Endothelial cell (in vitro differentiated cells): ENCODE measurements around the gene TBC1D16. TPM values are rescaled to one million over a fixed set of nuclear protein-coding genes. Genes with fewer than 3 reads are reported as not detected.

ENCODE experiments used
- DNase-seq: peaks from one replicate; pipeline ENCODE4 v3.0.0; 2021; ENCODE audit warnings: low spot score
- H3K27ac Mint-ChIP-seq: one replicate; pipeline ENCODE4 v1.8.0; 2021; ENCODE audit warnings: mixed read lengths, inconsistent platforms; ENCODE audit not compliant: unreplicated experiment
- H3K27me3 Mint-ChIP-seq: one replicate; pipeline ENCODE4 v1.8.0; 2021; ENCODE audit warnings: mild to moderate bottlenecking, moderate library complexity, mixed read lengths, inconsistent platforms; ENCODE audit not compliant: unreplicated experiment
- H3K36me3 Mint-ChIP-seq: one replicate; pipeline ENCODE4 v1.8.0; 2021; ENCODE audit warnings: mild to moderate bottlenecking, low read depth, mixed read lengths, inconsistent platforms; ENCODE audit not compliant: unreplicated experiment
- H3K4me1 Mint-ChIP-seq: one replicate; pipeline ENCODE4 v1.8.0; 2021; ENCODE audit warnings: mild to moderate bottlenecking, mixed read lengths, inconsistent platforms; ENCODE audit not compliant: unreplicated experiment
- H3K4me3 Mint-ChIP-seq: one replicate; pipeline ENCODE4 v1.8.0; 2021; ENCODE audit warnings: mild to moderate bottlenecking, mixed read lengths, inconsistent platforms; ENCODE audit not compliant: unreplicated experiment
- H3K9me3 Mint-ChIP-seq: one replicate; pipeline ENCODE4 v1.8.0; 2021; ENCODE audit warnings: mixed read lengths, inconsistent platforms; ENCODE audit not compliant: unreplicated experiment
- CTCF ChIP-seq: fragments of 200-600 bp; sonication (generic); IDR thresholded peaks from one replicate; pipeline ENCODE4 v1.5.0; 2021; ENCODE audit warnings: antibody characterized with exemption; ENCODE audit not compliant: unreplicated experiment
- total RNA-seq: library from RNA; stranded (reverse); fragmentation: NEBNext Ultra II Directional; extraction: Animal tissue kit (Norgen Biotek cat#: 25700); gene quantifications from one replicate; pipeline ENCODE4 v1.2.1, GENCODE V29; 2021; ENCODE audit not compliant: unreplicated experiment

Gene TBC1D16
- total RNA-seq, 1 donor from 2014 or later: 126 TPM

GRCh38 chr17:79937391-79938335 lies 98.0 kb downstream of the TBC1D16 start:
- H3K27ac Mint-ChIP-seq: no peak overlapping the region
- no peaks in the 10 kb centered on the region for H3K9me3 Mint-ChIP-seq
- TF ChIP-seq CTCF: no peak
- peaks cover 15% of the 10 kb centered on the region for H3K27me3 Mint-ChIP-seq
- no peak overlapping the region for H3K4me3 Mint-ChIP-seq
- DNase-seq: no peak
- peaks cover 11% of the 10 kb centered on the region for H3K36me3 Mint-ChIP-seq
- peaks cover 15% of the 10 kb centered on the region for H3K4me1 Mint-ChIP-seq

- peaks cover 11% of the 10 kb centered on the region for H3K36me3 Mint-ChIP-seq
- no peaks in the 10 kb centered on the region for H3K9me3 Mint-ChIP-seq
- no peak overlapping the region for H3K27ac Mint-ChIP-seq
- TF ChIP-seq CTCF: no peak
- H3K4me1 Mint-ChIP-seq: peaks cover 15% of the 10 kb centered on the region
- DNase-seq: no peak
- no peak overlapping the region for H3K4me3 Mint-ChIP-seq
- peaks cover 15% of the 10 kb centered on the region for H3K27me3 Mint-ChIP-seq
Observed at GRCh38 chr17:79936641-79937381, 98.9 kb downstream of the TBC1D16 start.

- Mint-ChIP-seq H3K27ac (no peak overlapping the region), H3K4me3 (no peak overlapping the region), H3K36me3 (peaks cover 11% of the 10 kb centered on the region), H3K4me1 (peaks cover 21% of the 10 kb centered on the region), H3K27me3 (peaks cover 13% of the 10 kb centered on the region), H3K9me3 (no peaks in the 10 kb centered on the region)
- no peak for TF ChIP-seq CTCF
- DNase-seq: no peak
Observed at GRCh38 chr17:79936050-79936449, 99.6 kb downstream of the TBC1D16 start.

GRCh38 chr17:79935197-79935885 lies 100.3 kb downstream of the TBC1D16 start:
- H3K4me1 Mint-ChIP-seq: peaks cover 22% of the 10 kb centered on the region
- H3K27me3 Mint-ChIP-seq: peaks cover 16% of the 10 kb centered on the region
- no peak for DNase-seq
- H3K9me3 Mint-ChIP-seq: no peaks in the 10 kb centered on the region
- peaks cover 10% of the 10 kb centered on the region for H3K36me3 Mint-ChIP-seq
- H3K27ac Mint-ChIP-seq: no peak overlapping the region
- no peak overlapping the region for H3K4me3 Mint-ChIP-seq
- no peak for TF ChIP-seq CTCF
